Esophagus muscularis mucosa (tissue), 3 donors: Measurements from ENCODE around the gene LTBP1.

ENCODE experiments used
- CTCF ChIP-seq, 3 experiments: fragments of 200-600 bp in 2 of 3; fragments of 450-650 bp in 1 of 3; sonication (generic) in 2 of 3; IDR thresholded peaks; one replicate each; pipeline ENCODE4 v1.5.1; 2017 to 2019; ENCODE audit warnings: antibody characterized with exemption in 3 of 3, mild to moderate bottlenecking in 2 of 3, moderate library complexity in 1 of 3
- POLR2A ChIP-seq: fragments of 450-650 bp; IDR thresholded peaks from one replicate; pipeline ENCODE4 v1.6.1; 2017; ENCODE audit warnings: antibody characterized with exemption, moderate library complexity, mild to moderate bottlenecking, low read depth
- POLR2AphosphoS5 ChIP-seq, 2 donors: sonication (generic); formaldehyde crosslinking; IDR thresholded peaks; one replicate each; pipeline ENCODE4 v1.6.1; 2017; ENCODE audit warnings: antibody characterized with exemption in 2 of 2

- TF ChIP-seq POLR2A (no peak), CTCF (IDR thresholded peaks at IDR 0.05) (no peak), POLR2AphosphoS5 (IDR thresholded peaks at IDR 0.05) (no peak)
These were observed 330.3 kb downstream of the LTBP1 start for GRCh38 chr2:33277002-33277426.
